ENCODE results near the gene ATP6V0A1.

Gene ATP6V0A1

GRCh38 chr17:42562388-42563142 is 103.9 kb downstream of the ATP6V0A1 start:
- peak; percentile 42 to 51 for DNase-seq (ENCODE audit: low read depth in 2 of 2)
- TF ChIP-seq CTCF (IDR thresholded peaks at IDR 0.05; ENCODE audit: low read depth, low read length) = no peak
- H3K4me3 ChIP-seq (replicated peaks in 1 of 2; ENCODE audit: low read depth in 2 of 2, low read length in 2 of 2) = peak overlapping the region; percentile 90 to 91

GRCh38 chr17:42563143-42563509 is 104.4 kb downstream of the ATP6V0A1 start:
- TF ChIP-seq CTCF (IDR thresholded peaks at IDR 0.05; ENCODE audit: low read depth, low read length) = no peak
- DNase-seq (ENCODE audit: low read depth in 2 of 2) = no peak
- peak overlapping the region; percentile 90 to 91 for H3K4me3 ChIP-seq (replicated peaks in 1 of 2; ENCODE audit: low read depth in 2 of 2, low read length in 2 of 2)

- DNase-seq (ENCODE audit: low read depth in 2 of 2) = no peak
- peak overlapping the region; percentile 90 to 91 for H3K4me3 ChIP-seq (replicated peaks in 1 of 2; ENCODE audit: low read depth in 2 of 2, low read length in 2 of 2)
- TF ChIP-seq CTCF (IDR thresholded peaks at IDR 0.05; ENCODE audit: low read depth, low read length) = no peak
These were observed 104.9 kb downstream of the ATP6V0A1 start for GRCh38 chr17:42563543-42563942.

- peak overlapping the region in 1 of 2 donors; percentile 91 for H3K4me3 ChIP-seq (replicated peaks in 1 of 2; ENCODE audit: low read depth in 2 of 2, low read length in 2 of 2)
- no peak for TF ChIP-seq CTCF (IDR thresholded peaks at IDR 0.05; ENCODE audit: low read depth, low read length)
These were observed 105.3 kb downstream of the ATP6V0A1 start for GRCh38 chr17:42563950-42564349.

GRCh38 chr17:42564815-42565522 is 106.3 kb downstream of the ATP6V0A1 start:
- no peak overlapping the region for H3K4me3 ChIP-seq (replicated peaks in 1 of 2; ENCODE audit: low read depth in 2 of 2, low read length in 2 of 2)
- no peak for DNase-seq (ENCODE audit: low read depth in 2 of 2)
- no peak for TF ChIP-seq CTCF (IDR thresholded peaks at IDR 0.05; ENCODE audit: low read depth, low read length)

More at GRCh38 chr17:42563950-42564349, 105.3 kb downstream of the ATP6V0A1 start:
- DNase-seq (ENCODE audit: low read depth in 2 of 2) = no peak

- H3K4me3 ChIP-seq (replicated peaks in 1 of 2; ENCODE audit: low read depth in 2 of 2, low read length in 2 of 2) = no peak overlapping the region
- no peak for DNase-seq (ENCODE audit: low read depth in 2 of 2)
- TF ChIP-seq CTCF (IDR thresholded peaks at IDR 0.05; ENCODE audit: low read depth, low read length) = no peak
These were observed 107.0 kb downstream of the ATP6V0A1 start for GRCh38 chr17:42565523-42566214.

All from cardiac fibroblast (primary cell).